NCI-H1930 (cell line): ENCODE results near the gene UMAD1.

Experiments
- DNase-seq, 2 experiments: peaks; one replicate each; lab custom pipeline; 2025; lab: John Stamatoyannopoulos, UW

Gene UMAD1

DNA sequence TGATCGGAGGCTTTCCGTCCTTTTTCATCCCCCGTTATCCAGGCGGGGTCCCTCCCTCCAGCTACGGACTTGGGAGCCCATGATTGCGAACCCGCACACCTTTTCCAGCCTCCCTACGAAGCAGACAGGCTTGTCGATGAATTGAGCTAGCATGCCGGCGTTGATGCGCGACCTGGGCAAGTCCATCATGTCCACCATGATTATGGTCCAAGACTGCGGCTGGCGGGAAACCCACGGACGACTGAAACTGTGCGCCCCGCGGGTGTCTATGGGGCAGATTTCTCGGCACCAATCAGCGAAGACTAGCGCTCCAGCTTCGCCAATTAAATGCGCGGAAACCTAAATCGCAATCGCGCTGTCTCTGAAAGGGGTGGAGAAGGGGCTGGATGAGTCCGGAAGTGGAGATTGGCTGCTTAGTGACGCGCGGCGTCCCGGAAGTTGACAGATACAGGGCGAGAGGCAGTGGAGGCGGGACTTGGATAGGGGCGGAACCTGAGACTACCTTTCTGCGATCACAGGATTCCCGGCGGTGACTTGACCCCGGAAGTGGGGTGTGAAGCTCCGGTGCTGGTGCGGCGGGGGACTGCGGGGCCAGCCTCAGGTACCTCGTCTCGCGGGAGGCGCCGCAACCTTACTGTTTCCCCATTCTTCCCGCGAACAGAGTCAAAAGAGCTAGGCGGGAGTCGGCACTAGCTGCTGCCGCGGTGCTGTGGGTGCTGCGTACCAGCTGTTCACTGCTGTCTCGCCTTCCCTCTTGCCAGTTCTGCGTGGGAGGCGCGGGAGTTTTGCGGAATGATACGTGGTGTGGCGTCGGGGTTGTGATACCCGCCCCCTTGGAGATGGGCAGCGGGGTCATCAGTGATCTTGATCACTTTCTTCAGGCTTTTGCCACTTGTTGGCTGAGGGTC lies at the start of gene UMAD1:
TSS of gene UMAD1 (plus strand) at position 532 of the 908 bp plus-strand sequence. CDS start 32,620 bp downstream, outside the sequence.
- DNase-seq, result peak; percentile 96 to 98

DNA sequence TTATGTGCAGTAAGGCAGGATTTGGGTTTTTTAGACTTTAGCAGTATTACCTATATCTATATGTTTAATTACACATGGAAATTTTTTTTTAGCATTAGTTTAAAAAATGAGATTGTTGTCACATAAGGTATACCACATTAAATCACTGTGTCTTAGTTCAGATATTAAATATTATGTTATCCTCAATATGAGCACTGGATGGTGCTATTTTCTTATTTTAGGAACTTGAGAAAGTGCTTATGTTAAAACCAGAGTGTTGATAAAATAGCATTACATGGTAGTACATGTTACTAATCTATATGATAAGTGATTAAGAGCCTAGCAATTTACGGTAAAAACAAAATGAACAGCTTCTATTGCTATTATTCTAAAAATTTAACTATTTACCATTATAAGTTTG lies 45.1 kb upstream of the UMAD1 start:
- no peak for DNase-seq

DNA sequence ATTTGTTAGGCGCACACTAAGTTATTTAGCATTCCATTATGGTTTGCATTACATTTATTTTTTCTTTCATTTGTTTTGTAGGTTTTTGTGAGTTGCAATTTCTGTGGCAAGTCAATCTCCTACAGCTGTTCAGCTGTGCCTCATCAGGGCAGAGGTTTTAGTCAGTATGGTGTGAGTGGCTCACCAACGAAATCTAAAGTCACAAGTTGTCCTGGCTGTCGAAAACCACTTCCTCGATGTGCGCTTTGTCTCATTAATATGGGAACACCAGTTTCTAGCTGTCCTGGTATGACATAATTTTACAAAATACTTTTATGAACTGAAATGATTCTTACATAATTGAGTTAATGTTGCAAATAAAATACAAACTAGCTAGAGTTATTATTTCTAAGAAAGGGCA lies 44.4 kb upstream of the UMAD1 start:
- DNase-seq, result no peak

DNA sequence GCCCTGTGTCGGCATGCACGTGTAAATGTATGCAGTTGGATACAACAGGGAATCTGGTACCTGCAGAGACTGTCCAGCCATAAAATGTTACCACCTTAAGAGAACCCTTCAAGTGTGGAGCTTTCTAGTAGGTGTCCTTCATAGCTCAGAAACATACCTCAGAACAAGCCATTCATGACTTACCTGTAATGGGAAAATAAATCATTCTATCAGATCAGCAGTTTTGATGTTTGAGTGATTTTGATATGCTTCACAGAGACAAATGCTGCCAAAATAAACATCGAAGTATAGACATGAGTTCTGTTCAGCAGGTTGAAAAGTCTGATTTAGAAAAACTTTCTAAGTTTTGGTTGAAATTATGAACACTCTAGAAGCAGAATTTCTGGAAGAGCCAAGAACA lies 33.5 kb upstream of the UMAD1 start:
- no peak for DNase-seq

DNA sequence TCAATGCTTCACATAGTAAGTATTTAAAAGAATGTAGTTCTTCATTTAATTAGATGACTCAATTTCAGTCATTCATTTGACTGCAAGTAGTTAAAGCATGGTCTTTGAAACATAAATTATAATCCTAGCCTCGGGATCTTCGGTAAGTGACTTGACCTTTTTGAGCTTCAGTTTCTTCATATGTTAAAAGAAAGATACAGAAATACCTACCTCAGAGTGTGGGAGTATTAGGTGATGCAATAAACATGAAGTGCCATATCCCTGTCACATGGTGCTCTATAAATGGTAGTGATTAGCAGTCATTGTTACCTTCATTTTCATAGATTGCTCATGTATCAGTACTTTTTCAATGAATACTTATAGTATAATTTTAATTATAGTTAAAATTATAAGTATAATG lies 31.2 kb upstream of the UMAD1 start:
- no peak for DNase-seq

DNA sequence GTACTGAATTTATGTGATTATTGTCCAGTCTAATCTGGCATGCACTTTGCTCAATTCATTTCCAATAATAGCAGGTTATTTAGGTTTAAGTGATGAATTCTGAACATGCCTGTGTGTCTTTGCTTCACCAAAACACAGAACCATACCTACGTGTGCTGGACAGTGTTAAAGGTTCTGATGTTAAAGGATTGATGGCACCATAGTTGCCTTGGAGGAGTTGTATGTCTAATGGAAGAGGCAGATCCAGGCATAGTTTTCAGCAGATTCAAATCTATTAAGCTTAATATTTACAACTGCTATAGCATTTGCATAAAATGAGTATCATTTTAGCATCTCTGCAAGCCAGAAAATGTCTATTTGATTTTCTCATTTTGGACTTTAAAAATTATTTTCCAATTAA lies 28.0 kb upstream of the UMAD1 start:
- no peak for DNase-seq

DNA sequence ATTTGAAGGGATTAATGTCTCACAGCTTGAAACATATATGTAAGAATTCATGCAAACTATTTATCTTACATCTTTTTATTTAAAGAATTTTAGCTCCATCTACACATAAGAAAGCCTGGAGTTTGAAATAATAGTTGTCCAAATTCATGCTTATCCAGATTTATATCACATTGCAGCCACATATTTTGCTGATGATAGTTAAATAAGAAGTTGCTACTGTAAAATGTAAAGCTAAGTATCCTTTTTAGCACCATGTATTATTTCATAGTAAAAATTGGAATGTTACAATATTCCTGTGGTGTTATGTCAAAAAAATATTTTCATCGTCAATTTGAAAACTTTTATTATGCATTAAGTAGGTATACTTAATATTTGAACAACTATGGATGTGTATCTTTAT lies 27.3 kb upstream of the UMAD1 start:
- DNase-seq, result no peak

DNA sequence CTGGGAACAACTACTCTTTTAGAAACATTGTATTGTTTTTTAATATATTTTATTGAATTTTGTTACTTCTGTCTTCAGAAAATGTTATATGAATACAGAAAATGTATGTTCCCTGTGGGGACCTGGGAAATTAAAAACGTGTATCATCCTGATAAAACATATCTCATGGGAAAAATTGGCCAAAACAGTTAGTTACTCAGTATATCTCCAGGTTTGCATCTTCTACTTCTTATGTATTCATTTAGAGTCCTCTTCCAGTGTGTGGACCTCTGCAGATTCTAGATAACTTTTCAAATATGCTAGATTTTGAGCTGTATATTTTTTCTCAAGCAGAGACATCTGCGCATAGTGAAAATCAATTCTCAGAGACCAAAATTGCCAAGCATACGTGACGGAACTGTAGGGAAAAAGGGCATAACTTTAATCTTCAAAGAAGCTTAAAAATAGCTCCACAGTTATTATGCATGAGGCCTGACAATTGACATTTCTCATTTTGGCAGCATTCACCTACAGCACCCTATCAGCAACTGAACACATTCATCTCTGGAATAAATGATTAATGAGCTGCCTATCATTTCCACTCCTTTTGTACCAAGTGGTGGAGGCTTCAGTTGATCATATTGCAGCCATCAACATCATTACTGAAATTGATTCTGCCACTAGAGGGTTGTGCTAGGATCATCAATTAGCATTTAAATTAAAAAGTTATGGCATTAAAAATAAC lies 26.4 kb upstream of the UMAD1 start:
- DNase-seq, result no peak

DNA sequence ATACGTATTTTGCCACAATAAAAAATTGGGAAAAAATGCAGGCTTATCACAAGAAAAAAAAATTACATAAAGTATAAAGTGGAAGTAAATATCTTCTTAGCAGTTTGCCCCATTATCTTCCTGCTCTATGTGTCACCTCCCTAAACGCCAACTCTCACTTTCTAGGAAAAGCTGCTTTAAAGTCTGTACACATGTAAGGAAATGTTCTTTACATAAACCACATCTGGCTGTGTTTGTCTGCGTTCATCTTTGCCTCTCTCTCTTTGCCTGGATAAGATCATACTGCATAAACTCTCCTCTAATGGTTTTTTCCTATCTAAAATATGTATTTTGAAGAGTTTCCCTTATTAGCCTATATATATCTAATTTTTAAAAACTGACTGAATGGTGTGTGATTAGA lies 23.0 kb upstream of the UMAD1 start:
- DNase-seq, result no peak

DNA sequence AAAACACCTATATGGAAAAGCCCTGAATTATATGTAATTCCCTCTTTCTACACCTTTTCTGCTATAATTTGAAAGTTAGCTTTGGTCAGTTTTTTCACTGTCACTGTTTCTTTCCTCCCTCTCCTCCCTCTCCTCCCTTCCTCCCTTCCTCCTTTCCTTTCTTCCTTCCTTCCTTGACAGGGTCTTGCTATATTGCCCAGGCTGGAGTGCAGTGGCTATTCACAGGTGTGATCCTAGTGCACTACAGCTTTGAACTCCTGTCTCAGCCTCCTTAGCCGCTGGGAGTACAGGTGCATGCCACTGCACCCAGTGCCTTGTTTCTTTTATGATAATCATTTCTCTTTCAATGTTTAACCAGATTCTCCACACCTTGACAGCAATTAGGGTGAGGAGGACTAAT lies 22.1 kb upstream of the UMAD1 start:
- no peak for DNase-seq

DNA sequence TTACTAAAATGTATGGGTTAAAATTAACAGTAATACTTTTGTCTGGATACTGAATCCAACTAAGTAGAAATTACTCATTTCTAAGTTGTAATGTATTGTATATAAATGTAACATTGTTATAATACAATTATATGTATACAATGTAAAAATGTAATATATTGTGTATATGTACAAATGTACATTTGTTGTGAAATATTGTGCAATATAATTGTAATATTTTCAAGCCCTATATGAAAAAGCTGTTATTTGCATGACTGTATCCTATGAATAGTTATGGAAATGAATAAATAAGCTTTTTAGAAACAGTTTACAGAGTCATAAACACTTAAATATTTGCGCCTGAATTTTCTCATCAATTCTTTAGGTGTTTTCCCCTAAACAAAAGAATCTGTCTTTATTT lies 20.3 kb upstream of the UMAD1 start:
- DNase-seq, result no peak

DNA sequence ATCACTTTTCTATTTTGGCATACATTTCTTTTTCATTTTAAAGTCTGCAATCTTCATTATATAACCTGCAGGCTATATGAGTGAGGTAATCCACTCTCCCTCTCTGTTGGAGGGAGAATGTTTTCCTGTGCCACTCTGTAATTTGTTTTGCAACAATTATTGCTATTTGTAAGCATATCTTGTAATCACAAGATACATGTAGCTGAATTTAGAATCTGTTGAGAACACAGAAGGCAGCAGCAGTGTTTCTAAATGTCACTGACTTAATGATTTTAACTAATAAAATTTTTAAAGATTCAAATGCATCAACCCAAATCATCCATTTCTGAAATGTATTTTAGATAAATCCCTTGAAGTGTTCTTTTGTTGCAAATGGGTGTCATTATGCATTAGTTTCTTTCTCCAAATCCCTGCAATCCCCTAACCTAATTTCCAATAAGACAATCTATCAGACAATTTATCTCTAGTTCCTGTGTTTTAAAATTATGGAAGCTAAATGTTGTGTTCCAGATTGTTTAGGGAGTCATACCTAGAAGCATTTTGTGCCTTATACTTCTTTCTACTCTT lies 19.8 kb upstream of the UMAD1 start:
- no peak for DNase-seq

DNA sequence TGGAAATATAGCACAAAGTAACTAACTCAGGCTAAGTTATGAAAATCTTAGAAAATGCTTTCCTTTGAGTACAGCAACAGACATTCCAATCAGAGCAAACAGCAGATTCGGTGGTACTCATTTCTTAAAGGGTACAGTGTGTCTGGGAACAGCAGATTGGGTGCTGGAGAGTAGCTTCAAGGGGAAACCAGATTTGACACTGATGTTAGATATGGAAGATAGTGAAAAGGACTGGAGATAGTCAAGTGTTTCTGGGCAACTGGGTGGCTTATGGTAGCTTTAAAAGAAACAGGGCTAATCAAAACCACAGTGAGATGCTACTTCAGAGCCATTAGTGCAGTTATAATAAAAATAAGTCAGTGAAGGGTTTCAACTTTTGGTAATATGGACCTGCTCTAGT lies 12.1 kb upstream of the UMAD1 start:
- no peak for DNase-seq

DNA sequence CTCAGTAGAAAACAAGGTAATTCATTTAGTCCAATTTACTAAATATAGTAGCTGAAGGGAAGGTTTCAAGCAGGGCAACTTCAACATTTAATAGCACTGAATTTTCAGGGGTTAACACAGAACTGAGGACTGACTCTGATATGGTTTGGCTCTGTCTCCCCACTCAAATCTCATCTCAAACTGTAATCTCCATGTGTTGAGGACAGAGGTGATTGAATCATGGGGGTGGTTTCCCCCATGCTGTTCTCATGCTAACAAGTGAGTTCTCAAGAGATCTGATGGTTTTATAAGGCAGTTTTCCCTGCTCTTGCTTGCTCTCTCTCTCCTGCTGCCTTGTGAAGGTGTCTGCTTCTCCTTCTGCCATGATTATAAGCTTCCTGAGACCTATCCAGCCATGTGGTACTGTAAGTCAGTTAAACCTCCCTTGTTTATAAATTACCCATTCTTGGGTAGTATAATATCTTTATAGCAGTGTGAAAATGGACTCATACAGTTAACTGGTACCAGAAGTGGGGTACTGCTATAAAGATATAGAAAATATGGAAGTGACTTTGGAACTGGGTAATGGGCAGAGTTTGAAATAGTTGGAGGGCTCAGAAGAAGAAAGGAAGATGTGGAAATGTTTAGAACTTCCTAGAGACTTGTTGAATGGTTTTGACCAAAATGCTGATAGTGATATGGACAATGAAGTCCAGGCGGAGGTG lies 9.8 kb upstream of the UMAD1 start:
- DNase-seq, result no peak

DNA sequence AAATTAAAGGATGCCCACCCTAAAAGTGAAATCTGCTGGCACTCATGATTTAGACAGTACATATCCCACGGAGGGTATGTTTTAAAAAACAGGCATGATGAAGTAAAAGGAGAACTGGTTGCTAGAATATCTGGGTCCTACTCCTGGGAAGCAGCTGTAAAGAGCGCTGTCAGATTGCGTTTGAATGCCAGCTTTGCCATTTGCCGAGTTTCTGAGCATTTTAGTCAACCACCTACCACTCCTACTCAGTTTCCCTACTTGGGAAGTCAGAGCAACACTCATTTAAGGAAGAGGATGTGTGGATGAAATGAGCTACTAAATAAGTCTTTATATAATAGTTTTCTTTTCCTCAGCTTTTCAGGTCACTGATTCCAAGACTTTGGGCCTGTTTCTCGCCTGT lies 1.1 kb upstream of the UMAD1 start:
- no peak for DNase-seq

DNA sequence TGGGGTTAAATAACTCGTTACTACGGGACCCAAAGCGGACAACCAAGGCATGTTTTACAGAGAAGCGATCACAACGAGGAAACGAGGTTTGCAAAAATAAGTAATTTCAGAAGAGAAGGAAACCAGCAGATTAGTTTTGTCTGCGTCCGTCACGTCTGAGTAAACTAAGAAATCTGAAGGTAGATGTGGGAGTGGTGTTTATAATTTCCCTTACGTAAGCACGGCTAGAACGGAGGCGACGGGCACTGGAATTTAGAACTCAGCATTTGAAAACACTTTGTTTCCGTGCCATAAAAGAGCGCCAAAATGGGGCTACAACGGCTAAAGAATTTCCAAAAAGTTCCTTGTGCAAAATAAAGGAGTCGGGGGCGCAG lies 718 bp upstream of the UMAD1 start:
- DNase-seq, result no peak

DNA sequence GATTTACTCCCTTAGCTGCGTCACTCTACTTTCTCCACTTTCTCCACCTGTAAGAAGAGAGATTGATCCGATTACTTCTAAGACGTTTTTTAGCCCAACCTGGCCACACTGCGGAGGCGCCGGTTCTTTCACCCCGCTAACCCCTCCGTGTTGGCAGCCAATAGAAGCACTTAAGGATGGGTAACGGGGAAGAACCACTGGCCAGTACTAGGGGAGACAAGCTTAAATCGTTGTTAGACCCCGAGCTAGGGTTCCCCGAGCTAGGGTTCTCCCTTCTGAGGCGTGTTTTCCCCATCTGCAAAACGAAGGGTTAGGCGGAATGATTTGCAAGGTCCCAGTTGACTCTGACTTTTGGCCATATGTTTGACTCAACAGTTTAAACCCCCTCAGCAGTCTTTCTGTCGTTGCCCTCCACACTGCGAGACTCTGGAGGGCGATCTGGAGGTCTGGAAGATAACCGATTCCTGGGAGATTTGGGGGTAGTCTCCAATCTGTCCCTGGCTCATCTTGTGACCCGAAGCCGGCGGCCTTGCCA lies 644 bp downstream of the UMAD1 start:
- no peak for DNase-seq

DNA sequence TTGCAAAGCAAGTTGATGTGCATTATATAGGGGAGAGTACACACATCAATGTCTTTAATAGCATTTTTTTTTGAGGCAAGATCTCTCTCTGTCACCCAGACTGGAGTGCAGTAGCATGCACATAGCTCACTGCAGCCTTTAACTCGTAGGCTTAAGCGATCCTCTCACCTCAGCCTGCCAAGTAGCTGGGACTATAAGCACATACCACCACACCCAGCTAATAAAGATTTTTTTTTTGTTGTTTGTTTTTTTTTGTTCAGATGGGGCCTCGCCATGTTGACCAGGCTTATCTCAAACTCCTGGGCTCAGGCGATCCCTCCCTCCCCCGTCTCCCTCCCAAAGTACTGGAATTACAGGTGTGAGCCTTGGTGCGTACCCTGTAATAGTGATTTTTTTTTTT lies 1.5 kb downstream of the UMAD1 start:
- DNase-seq, result no peak

DNA sequence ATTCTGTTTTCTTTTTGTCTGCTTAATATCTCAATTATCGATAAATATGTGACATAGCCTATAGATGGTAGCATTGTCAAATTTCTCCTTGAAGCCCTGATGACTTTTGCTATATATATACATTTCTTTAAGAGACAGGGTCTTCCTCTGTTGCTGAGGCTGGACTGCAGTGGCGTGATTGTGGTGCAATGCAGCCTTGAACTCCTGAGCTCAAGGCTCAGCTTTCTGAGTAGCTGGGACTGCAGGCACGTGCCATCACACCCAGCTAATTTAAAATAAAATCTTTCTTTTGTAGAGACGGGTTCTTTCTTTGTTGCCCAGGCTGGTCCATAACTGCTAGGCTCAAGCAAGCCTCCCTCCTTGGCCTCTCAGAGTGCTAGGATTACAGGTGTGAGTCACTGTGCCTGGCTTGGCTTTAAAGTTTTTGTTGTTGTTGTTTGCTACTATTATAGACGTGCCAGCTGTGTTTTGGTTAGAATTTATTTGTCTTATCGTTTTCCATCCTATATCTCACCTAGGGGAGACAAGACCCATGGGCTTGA lies 7.0 kb downstream of the UMAD1 start:
- DNase-seq, result no peak

DNA sequence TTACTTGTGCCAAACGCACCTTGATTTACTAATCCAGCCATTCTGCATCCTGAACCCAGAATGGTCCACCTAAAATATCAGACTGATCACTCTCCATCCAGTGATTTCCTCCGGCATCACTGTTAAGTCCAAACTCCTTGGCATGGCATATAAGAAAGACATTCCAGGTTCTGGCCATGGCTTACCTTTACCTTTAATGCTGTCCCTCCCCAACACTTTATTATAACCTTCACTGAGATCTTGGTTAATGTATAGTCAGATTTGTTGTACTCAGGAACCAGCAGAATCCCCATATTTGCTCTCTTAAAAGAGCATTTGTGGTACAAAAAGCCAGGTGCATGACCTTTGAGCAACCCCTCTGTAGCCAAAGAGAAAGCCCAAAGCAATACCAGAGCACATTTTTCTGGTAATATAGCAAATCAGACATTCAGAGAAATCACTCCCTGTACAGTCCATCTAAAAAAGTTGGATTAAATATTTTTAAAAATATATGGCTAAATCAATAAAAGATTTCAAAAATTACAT lies 10.2 kb downstream of the UMAD1 start:
- no peak for DNase-seq

DNA sequence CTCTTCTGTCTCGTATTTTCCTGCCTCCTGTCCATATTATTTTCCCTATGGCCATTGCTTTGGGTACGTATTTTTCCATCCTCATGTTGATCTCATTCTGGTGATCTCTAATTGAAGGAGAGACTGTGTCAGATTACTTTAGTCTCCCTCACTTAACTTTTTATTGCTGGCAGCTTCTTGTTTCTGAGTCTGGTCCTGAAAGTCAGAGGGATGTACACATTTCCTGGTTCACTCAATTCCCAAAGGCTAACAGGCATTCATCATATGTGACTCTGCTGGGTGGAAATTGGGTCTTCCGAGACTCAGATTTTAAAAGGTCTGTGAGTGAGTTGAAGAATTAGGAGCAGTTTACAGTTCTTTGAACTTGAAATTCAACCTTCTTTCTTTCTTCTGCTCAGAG lies 10.9 kb downstream of the UMAD1 start:
- no peak for DNase-seq
